IPS-18c (cell line): ENCODE measurements around the gene ARRB2.
A peak's percentile ranks its signal among the peaks of the same experiment; 100 is the strongest.
"Not testable (repeated sequence)": the region's sequence is repeated elsewhere in the genome, so short reads cannot be mapped to it uniquely, and the experiment has no call there.

ENCODE experiments used
- H3K4me3 ChIP-seq: 2 replicates; pipeline ENCODE4 v1.7.0; 2013; ENCODE audit warnings: low read depth, mild to moderate bottlenecking, low read length, moderate library complexity; ENCODE audit not compliant: insufficient read depth
- H3K9me3 ChIP-seq: one replicate; pipeline ENCODE4 v1.6.1; 2013; ENCODE audit warnings: mild to moderate bottlenecking, low read length, moderate library complexity; ENCODE audit not compliant: control insufficient read depth, insufficient read depth

ARRB2 gene

GRCh38 chr17:4709794-4710692 is at the start of gene ARRB2:
Gene ARRB2 (plus strand): TSS chr17:4710632. CDS start chr17:4710722, 90 bp downstream.
- Histone ChIP-seq H3K4me3 (peak within 1 kb of the TSS; percentile 77), H3K9me3 (no peaks in the 10 kb centered on the region)

GRCh38 chr17:4663711-4664110 is 46.7 kb upstream of the ARRB2 start:
- H3K9me3 ChIP-seq, result peaks cover 4% of the 10 kb centered on the region
- no peak overlapping the region for H3K4me3 ChIP-seq

DNA sequence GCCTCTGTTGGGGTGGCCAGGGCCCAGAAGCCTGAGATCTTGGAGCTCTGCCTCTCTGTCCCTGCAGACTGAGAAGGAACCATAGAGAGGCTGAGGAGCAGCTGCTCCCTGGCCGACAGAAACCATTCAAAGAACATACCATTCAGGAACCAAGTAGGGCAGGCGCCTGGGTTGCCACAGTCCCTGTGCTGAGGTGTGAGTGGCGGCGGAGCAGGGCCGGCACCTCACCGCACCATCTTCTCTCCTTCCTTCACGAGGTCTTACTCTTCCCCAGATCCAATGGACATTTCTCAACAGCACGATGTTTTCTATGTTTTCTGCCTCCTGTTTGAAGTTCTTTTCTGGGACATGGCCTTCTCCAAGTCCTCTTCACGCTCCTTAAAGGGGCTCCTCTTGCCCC is 46.2 kb upstream of the ARRB2 start:
- H3K4me3 ChIP-seq, result no peak overlapping the region

DNA sequence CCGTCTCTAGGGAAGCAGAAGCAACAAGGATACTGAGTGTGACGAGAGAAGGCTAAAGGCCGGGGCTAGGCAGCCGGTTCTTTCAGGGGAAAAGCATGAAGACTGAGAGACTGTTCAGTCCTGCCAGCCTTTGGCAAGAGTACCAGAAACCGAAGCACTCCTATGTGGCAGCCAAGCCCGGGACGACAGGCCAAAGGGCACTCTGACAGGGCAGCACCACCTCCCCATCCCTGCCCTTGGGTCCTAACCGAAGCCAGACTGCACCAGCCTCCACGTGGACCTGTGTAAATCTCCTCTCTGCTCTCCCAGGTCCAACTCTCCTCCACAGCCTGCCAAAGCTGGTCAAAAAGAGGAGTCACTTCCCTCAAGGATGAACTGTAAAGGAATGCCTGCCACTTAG is 45.4 kb upstream of the ARRB2 start:
- H3K4me3 ChIP-seq, result no peak overlapping the region
- peaks cover 4% of the 10 kb centered on the region for H3K9me3 ChIP-seq

More for the DNA sequence above, 46.2 kb upstream of the ARRB2 start:
- peaks cover 4% of the 10 kb centered on the region for H3K9me3 ChIP-seq

- peaks cover 4% of the 10 kb centered on the region for H3K9me3 ChIP-seq
- no peak overlapping the region for H3K4me3 ChIP-seq
These were observed 44.1 kb upstream of the ARRB2 start for GRCh38 chr17:4666296-4666695.

- H3K9me3 ChIP-seq, result peaks cover 4% of the 10 kb centered on the region
These were observed 43.3 kb upstream of the ARRB2 start for GRCh38 chr17:4667166-4667565.

GRCh38 chr17:4672055-4672630 is 38.3 kb upstream of the ARRB2 start:
- Histone ChIP-seq H3K9me3 (peaks cover 4% of the 10 kb centered on the region), H3K4me3 (no peak overlapping the region)

More at GRCh38 chr17:4667166-4667565, 43.3 kb upstream of the ARRB2 start:
- no peak overlapping the region for H3K4me3 ChIP-seq

- no peaks in the 10 kb centered on the region for H3K9me3 ChIP-seq
These were observed 37.7 kb upstream of the ARRB2 start for GRCh38 chr17:4672751-4673150.

GRCh38 chr17:4673169-4673568 is 37.3 kb upstream of the ARRB2 start:
- Histone ChIP-seq H3K9me3 (no peaks in the 10 kb centered on the region), H3K4me3 (no peak overlapping the region)

More at GRCh38 chr17:4672751-4673150, 37.7 kb upstream of the ARRB2 start:
- no peak overlapping the region for H3K4me3 ChIP-seq

DNA sequence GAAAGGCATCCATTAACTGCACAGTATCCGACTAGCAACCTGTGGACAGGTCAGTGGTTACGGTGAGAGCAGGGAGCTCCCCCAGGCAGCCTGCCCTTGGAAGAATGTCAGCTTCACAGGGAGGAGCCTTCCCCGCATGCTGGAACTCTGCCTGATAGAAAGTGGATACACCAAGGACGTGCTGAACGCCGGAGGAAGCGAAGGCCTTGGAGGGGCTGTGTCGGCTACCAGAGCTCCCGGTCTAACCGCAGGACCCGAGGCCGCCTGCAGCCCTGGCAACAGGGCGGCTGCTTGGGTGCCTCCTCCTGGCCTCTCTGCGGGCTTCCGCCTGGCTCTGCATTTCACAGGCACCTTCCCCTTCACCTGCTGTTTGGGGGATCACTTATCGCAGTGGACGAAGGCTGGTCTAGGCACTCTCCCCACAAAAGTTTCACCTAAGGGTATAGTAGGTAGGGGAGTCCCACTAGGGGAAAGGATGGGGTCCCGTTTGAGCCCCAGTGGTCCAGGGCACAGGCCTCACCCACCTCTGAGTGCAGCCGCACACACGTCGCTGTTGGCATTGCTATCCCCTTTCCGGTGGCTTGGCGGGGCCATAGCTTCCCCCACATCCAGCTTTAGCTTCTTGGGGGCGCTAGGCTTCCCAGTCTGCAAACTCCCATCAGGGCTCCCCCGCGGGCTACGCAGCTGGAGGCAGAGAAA is 36.3 kb upstream of the ARRB2 start:
- Histone ChIP-seq H3K9me3 (no peaks in the 10 kb centered on the region), H3K4me3 (no peak overlapping the region)

GRCh38 chr17:4674685-4674998 is 35.8 kb upstream of the ARRB2 start:
- Histone ChIP-seq H3K4me3 (no peak overlapping the region), H3K9me3 (no peaks in the 10 kb centered on the region)

DNA sequence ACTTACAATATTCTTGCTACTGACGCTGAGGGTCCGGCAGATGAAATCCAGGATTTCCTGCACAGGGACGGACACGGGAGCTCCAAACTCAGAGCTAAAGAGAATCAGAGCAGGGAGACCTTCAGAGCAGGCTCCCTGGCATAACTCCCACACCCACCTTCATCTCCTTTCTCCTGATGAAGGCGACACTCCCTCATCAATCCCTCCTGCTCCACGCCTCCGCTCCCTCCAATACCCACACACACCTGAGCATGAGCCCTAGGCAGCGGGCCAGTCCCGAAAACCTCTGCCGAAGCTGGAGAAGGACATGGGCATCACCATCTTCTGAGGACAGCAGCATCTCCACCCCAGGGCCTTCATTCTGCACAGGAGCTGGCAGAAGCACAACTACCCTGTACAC is 34.6 kb upstream of the ARRB2 start:
- Histone ChIP-seq H3K9me3 (no peaks in the 10 kb centered on the region), H3K4me3 (no peak overlapping the region)

DNA sequence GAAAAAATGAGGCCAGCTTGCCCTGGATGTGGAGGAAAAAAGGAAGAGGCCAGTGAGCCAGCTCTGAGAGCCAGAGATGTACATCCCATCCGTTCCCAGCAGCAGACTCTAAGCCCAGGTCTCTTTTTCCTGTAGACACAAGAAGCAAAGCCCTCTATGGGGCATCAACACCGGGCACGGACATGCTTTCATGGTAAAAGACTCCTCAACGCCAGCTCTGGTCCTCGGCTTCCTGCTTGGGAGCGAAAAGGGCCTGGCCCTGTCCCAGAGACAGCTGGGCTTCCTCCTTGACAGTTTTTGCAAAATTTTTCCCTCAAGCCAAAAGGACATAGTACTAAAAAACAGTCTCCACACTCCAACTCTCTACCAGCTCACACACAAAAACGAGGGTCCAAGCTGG is 33.6 kb upstream of the ARRB2 start:
- Histone ChIP-seq H3K9me3 (no peaks in the 10 kb centered on the region), H3K4me3 (no peak overlapping the region)

DNA sequence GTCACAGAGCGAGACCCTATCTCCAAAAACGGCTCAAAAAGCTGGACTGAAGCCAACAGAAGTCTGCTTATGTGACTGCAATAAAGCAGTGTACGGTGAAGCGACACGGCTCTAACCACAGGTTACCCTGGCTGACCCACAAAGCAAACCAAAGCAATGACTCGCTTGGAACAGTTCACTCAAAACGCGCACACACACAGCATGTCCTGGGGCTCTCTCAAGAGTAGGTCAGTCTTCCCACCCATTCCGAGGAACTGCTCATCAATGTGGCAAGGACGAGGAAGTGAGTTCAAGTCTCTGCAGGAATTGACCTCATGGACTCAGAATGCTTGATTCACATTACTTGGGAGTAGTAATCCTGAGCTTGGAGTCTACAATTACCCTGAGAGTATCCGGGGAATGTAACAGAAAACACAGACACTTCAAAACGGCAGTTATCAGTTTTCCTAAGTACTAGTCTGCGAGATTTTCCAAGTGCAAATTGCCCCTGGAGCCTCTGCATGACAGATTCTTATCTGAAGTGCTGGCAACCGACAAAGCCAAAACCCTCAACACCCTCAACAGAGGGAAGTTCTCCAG is 31.9 kb upstream of the ARRB2 start:
- Histone ChIP-seq H3K9me3 (no peaks in the 10 kb centered on the region), H3K4me3 (no peak overlapping the region)

DNA sequence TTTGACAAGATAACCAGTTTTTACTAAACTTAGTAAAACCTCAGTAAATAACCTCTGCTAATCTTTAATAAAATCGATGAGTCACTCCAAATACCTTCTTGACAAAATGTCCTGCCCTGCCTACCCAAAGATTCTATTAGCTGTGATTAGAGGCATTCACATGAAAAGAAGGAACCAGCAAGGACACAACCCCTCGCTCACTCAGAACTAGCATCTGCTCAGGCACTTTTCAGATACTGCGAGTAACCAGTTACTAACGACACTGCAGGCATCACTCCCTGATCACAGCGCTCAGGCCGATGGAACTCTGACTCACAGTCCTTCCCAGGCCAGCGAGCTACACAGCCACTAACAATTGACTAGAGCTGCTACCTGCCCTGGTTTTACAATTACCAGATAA is 30.8 kb upstream of the ARRB2 start:
- H3K9me3 ChIP-seq, result no peaks in the 10 kb centered on the region
- no peak overlapping the region for H3K4me3 ChIP-seq

DNA sequence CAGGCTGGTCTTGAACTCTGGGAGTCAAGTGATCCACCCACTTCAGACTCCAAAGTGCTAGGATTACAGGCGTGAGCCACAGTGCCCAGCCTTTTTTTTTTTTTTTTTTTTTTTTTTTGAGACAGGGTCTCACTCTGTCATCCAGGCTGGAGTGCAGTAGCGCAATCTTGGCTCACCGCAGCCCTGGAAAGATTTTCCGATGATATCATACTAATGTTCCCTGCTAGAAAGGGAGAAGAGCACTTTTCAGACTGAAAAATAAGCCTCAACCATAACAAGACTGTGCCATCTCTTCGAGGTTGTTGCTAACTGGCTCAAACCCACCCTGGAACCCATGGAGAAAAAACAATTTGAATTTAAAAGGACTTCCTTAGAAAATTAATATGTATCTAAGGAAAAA is 26.7 kb upstream of the ARRB2 start:
- not testable (repeated sequence) for H3K4me3 ChIP-seq, H3K9me3 ChIP-seq

DNA sequence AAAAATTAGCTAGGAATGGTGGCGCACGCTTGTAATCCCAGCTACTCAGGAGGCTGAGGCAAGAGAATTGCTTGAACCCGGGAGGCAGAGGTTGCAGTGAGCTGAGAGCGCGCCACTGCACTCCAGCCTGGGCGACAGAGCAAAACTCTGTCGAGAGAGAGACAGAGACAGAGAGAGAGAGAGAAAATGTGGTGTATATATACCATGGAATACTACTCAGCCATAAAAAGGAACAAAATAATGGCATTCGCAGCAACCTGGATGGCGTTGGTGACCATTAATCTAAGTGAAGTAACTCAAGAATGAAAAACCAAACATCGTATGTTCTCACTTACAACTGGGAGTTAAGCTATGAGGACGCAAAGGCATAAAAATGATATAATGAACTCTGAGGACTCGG is 20.6 kb upstream of the ARRB2 start:
- not testable (repeated sequence) for H3K9me3 ChIP-seq, H3K4me3 ChIP-seq

GRCh38 chr17:4690745-4691144 is 19.7 kb upstream of the ARRB2 start:
- Histone ChIP-seq H3K4me3 (no peak overlapping the region), H3K9me3 (peaks cover 2% of the 10 kb centered on the region)
